CD14-positive monocyte (primary cell): Measurements from ENCODE around the gene EYS. TPM values are rescaled to one million over a fixed set of nuclear protein-coding genes. Genes with fewer than 3 reads are reported as not detected.
A peak's percentile ranks its signal among the peaks of the same experiment; 100 is the strongest.

Experiments used
- DNase-seq, 3 donors: peaks; one replicate each; pipeline ENCODE4 v3.0.0-alpha.2; 2011 to 2022
- H2AFZ ChIP-seq: 2 replicates; pipeline ENCODE4 v1.6.0; 2012; ENCODE audit warnings: mild to moderate bottlenecking, low read depth, low read length, inconsistent platforms; ENCODE audit not compliant: insufficient read depth, poor library complexity, severe bottlenecking
- H3K27ac ChIP-seq, 2 donors: 1 replicate in 1 of 2; 2 replicates in 1 of 2; pipeline ENCODE4 v1.5.1; 2012 to 2013; ENCODE audit warnings: low read length in 2 of 2, control low read depth in 1 of 2, inconsistent platforms in 1 of 2, low read depth in 1 of 2, mild to moderate bottlenecking in 1 of 2
- H3K27me3 ChIP-seq, 2 donors: one replicate each; pipeline versions ENCODE4 v1.6.0 to v1.6.1; 2011 to 2013; ENCODE audit warnings: low read length in 2 of 2; ENCODE audit not compliant: control insufficient read depth in 2 of 2, insufficient read depth in 2 of 2
- H3K36me3 ChIP-seq, 2 donors: replicated peaks in 1 of 2; 1 replicate in 1 of 2; 2 replicates in 1 of 2; pipeline versions ENCODE4 v1.5.1 to v1.6.1; 2012 to 2013; ENCODE audit warnings: low read length in 2 of 2, control low read depth in 1 of 2, inconsistent platforms in 1 of 2, mild to moderate bottlenecking in 1 of 2; ENCODE audit not compliant: insufficient read depth in 2 of 2, control insufficient read depth in 1 of 2
- H3K4me1 ChIP-seq, 2 donors: 1 replicate in 1 of 2; 2 replicates in 1 of 2; pipeline versions ENCODE4 v1.5.1 to v1.6.1; 2012 to 2013; ENCODE audit warnings: low read length in 2 of 2, control low read depth in 1 of 2, inconsistent platforms in 1 of 2, mild to moderate bottlenecking in 1 of 2, moderate library complexity in 1 of 2; ENCODE audit not compliant: insufficient read depth in 2 of 2, control insufficient read depth in 1 of 2
- H3K4me2 ChIP-seq: replicated peaks from 2 replicates; pipeline ENCODE3; 2012; ENCODE audit warnings: low read length, moderate library complexity, mild to moderate bottlenecking; ENCODE audit not compliant: poor library complexity, severe bottlenecking; ENCODE audit errors: extremely low read depth
- H3K4me3 ChIP-seq, 3 experiments: fragments of 200-600 bp in 1 of 3; sonication (generic) in 1 of 3; replicated peaks in 1 of 3; 1 replicate in 2 of 3; 2 replicates in 1 of 3; pipeline ENCODE4 v1.5.1; 2011 to 2013; ENCODE audit warnings: low read length in 3 of 3, mild to moderate bottlenecking in 3 of 3, control low read depth in 2 of 3, low read depth in 2 of 3, inconsistent platforms in 1 of 3, moderate library complexity in 1 of 3
- H3K79me2 ChIP-seq: 2 replicates; pipeline ENCODE4 v1.6.0; 2012; ENCODE audit warnings: mild to moderate bottlenecking, control low read depth, inconsistent platforms, low read length, moderate library complexity; ENCODE audit not compliant: insufficient read depth
- H3K9ac ChIP-seq: 2 replicates; pipeline ENCODE4 v1.6.0; 2017; ENCODE audit warnings: low read length, mild to moderate bottlenecking; ENCODE audit not compliant: insufficient read depth, poor library complexity, severe bottlenecking
- H3K9me3 ChIP-seq, 2 donors: replicated peaks in 1 of 2; 1 replicate in 1 of 2; 2 replicates in 1 of 2; pipeline versions ENCODE4 v1.5.1 to v1.6.1; 2012 to 2013; ENCODE audit warnings: low read length in 2 of 2, control low read depth in 1 of 2; ENCODE audit not compliant: control insufficient read depth in 1 of 2, insufficient read depth in 1 of 2
- H4K20me1 ChIP-seq: 2 replicates; pipeline ENCODE4 v1.6.0; 2012; ENCODE audit warnings: mild to moderate bottlenecking, low read length, control low read depth, moderate library complexity; ENCODE audit not compliant: insufficient read depth
- H3K27ac Mint-ChIP-seq, 7 donors: one replicate each; pipeline ENCODE4 v1.8.0; 2020; ENCODE audit warnings: mild to moderate bottlenecking in 7 of 7, mixed read lengths in 7 of 7, moderate library complexity in 6 of 7, inconsistent platforms in 2 of 7
- H3K27me3 Mint-ChIP-seq, 3 donors: one replicate each; pipeline ENCODE4 v1.8.0; 2021 to 2022; ENCODE audit warnings: low read depth in 3 of 3, mild to moderate bottlenecking in 3 of 3, mixed read lengths in 3 of 3, moderate library complexity in 3 of 3, inconsistent platforms in 1 of 3
- H3K36me3 Mint-ChIP-seq, 2 donors: one replicate each; pipeline ENCODE4 v1.8.0; 2020; ENCODE audit warnings: mixed read lengths in 2 of 2, inconsistent platforms in 1 of 2, mild to moderate bottlenecking in 1 of 2
- H3K4me1 Mint-ChIP-seq: one replicate; pipeline ENCODE4 v1.8.0; 2020; ENCODE audit warnings: mild to moderate bottlenecking, mixed read lengths
- H3K4me3 Mint-ChIP-seq, 2 donors: one replicate each; pipeline ENCODE4 v1.8.0; 2020; ENCODE audit warnings: mild to moderate bottlenecking in 2 of 2, mixed read lengths in 2 of 2, moderate library complexity in 1 of 2
- H3K9me3 Mint-ChIP-seq, 7 donors: one replicate each; pipeline ENCODE4 v1.8.0; 2020 to 2022; ENCODE audit warnings: mixed read lengths in 7 of 7, mild to moderate bottlenecking in 6 of 7, moderate library complexity in 6 of 7, inconsistent platforms in 2 of 7
- WGBS: methylation state at CpG from one replicate; pipeline ENCODE4 v1.1.5; 2013; ENCODE audit warnings: missing lambda C conversion rate; ENCODE audit not compliant: insufficient coverage; 5-methylcytosine and 5-hydroxymethylcytosine counted together
- intact Hi-C, 2 donors: fragments of 100-400 bp; cut with micrococcal nuclease; formaldehyde crosslinking; loops; one replicate each; pipeline versions ENCODE4 v1.15.0 to v1.15.1; 2023
- polyA plus RNA-seq, 3 donors: library from polyadenylated mRNA; depleted of rRNA in 1 of 3; unstranded in 2 of 3; stranded (reverse) in 1 of 3; fragments of 300-500 nt in 2 of 3; fragments of >200 nt in 1 of 3; fragmentation: Illumina TruSeq in 2 of 3; gene quantifications; 1 replicate in 2 of 3; 2 replicates in 1 of 3; pipeline ENCODE4 v1.2.3, GENCODE V29; 2012 to 2021
- TF ChIP-seq, protein P1 (sequence below): fragments of 200-600 bp; IDR thresholded peaks from one replicate; pipeline ENCODE4 v1.8.0; 2022; ENCODE audit warnings: antibody characterized with exemption, mild to moderate bottlenecking

Gene EYS
- polyA plus RNA-seq, 3 donors: 0.01 to 0.03 TPM; not detected in 1

DNA sequence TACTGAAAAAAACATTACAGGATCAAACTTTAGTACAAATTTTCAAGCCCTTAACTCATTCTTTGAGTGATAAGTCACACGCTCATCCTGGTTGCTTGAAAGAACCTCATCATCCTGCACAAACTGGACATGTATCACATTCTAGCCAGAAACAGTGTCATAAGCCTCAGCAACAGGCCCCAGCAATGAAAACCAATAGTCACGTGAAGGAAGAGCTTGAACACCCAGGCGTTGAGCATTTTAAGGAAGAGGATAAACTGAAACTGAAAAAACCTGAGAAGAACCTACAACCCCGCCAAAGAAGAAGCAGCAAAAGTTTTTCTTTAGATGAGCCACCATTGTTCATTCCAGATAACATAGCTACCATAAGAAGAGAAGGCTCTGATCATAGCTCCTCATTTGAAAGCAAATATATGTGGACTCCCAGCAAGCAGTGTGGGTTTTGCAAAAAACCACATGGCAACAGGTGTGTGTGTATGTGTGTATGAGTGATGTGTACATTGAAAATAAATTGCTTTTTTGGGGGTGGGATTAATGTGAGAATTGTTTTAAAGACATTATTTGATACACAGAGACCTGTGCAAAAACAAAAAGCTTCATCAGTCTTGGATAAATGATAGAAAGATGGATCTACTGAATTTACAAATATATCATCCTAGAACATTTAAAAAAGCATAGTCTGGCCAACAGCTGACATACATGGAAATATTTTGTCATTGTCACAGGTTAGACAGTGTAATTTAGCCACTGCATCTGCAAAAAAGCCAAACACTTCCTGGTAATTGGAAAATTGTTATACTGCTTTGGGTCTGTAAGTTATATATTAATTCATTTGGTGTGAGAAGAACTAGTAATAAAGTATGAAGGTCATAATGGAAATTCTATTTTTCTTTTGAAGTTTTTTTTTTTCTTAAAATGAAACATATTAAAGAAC lies 2021.3 kb downstream of the EYS start:
- Mint-ChIP-seq H3K4me3 (peak overlapping the region; percentile 48 to 77), H3K9me3 (peaks cover 0 to 3% (median 0%) of the 10 kb centered on the region in 7 donors), H3K36me3 (peaks cover 19 to 26% of the 10 kb centered on the region in 2 donors), H3K27me3 (no peaks in the 10 kb centered on the region), H3K4me1 (peaks cover 63% of the 10 kb centered on the region), H3K27ac (peak overlapping the region; percentile 80 to 88 (median 85))
- Histone ChIP-seq H3K4me3 (peak overlapping the region in 2 of 3 experiments; percentile 36 to 46), H3K27ac (peak overlapping the region in 1 of 2 donors; percentile 72), H3K36me3 (peaks cover 8 to 12% of the 10 kb centered on the region in 2 donors), H3K79me2 (peaks cover 64% of the 10 kb centered on the region), H3K4me2 (peak overlapping the region; percentile 52), H3K4me1 (peaks cover 38 to 61% of the 10 kb centered on the region in 2 donors), H3K27me3 (no peaks in the 10 kb centered on the region), H3K9ac (peak overlapping the region; percentile 33), H2AFZ (peak overlapping the region; percentile 9), H3K9me3 (no peaks in the 10 kb centered on the region), H4K20me1 (peaks cover 48% of the 10 kb centered on the region)
- TF ChIP-seq, protein P1, sequence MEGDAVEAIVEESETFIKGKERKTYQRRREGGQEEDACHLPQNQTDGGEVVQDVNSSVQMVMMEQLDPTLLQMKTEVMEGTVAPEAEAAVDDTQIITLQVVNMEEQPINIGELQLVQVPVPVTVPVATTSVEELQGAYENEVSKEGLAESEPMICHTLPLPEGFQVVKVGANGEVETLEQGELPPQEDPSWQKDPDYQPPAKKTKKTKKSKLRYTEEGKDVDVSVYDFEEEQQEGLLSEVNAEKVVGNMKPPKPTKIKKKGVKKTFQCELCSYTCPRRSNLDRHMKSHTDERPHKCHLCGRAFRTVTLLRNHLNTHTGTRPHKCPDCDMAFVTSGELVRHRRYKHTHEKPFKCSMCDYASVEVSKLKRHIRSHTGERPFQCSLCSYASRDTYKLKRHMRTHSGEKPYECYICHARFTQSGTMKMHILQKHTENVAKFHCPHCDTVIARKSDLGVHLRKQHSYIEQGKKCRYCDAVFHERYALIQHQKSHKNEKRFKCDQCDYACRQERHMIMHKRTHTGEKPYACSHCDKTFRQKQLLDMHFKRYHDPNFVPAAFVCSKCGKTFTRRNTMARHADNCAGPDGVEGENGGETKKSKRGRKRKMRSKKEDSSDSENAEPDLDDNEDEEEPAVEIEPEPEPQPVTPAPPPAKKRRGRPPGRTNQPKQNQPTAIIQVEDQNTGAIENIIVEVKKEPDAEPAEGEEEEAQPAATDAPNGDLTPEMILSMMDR: no peak
- intact Hi-C loops: loop anchor here in 1 of 2 donors (10.0 kb wide), 2 partner anchors 51 to 91 kb away; partner anchors contain the start of gene PHF3
- 25% methylated on average over 1 of the region's 4 CpGs for WGBS
- DNase-seq: peak; percentile 59 to 78 (median 64)

DNA sequence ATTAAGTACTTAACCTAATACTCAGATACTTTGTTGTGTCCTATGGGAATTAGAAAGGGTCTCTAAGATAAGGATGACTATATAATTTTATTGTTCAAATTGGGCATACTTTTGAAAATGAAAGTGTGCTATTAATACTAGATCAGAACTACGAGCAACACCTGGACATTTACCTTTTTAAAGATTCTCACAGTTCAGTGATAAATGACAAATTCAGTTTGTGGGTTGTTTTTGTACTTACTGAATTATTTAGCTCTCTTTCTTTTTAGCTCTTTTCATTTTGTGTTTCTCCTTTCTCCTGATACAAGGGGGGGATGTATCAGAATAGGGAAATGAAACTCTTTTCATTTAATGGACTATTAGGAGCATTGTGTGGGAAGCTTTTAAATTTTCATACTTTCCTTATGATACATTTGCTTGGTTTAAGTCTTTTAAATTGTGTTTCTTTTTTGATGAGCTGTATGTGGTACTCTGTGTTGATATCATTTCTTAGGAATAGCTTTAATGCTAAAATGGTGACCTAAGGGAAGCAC lies 2023.9 kb downstream of the EYS start:
- Histone ChIP-seq H3K9ac (no peak overlapping the region), H3K4me3 (no peak overlapping the region), H3K27ac (no peak overlapping the region), H3K4me1 (peaks cover 28 to 44% of the 10 kb centered on the region in 2 donors), H2AFZ (no peak overlapping the region), H3K9me3 (no peaks in the 10 kb centered on the region), H3K36me3 (peaks cover 8 to 12% of the 10 kb centered on the region in 2 donors), H3K79me2 (peaks cover 81% of the 10 kb centered on the region), H3K4me2 (peak overlapping the region; percentile 12), H4K20me1 (peaks cover 60% of the 10 kb centered on the region), H3K27me3 (no peaks in the 10 kb centered on the region)
- Mint-ChIP-seq H3K4me3 (peak overlapping the region in 1 of 2 donors; percentile 69), H3K4me1 (peaks cover 52% of the 10 kb centered on the region), H3K27me3 (no peaks in the 10 kb centered on the region), H3K9me3 (peaks cover 0 to 3% (median 0%) of the 10 kb centered on the region in 7 donors), H3K36me3 (peaks cover 27 to 34% of the 10 kb centered on the region in 2 donors), H3K27ac (peak overlapping the region in 5 of 7 donors; percentile 8 to 80 (median 30))
- intact Hi-C loops: loop anchor here in 1 of 2 donors (10.0 kb wide), 2 partner anchors 48 to 88 kb away; partner anchors contain the start of gene PHF3
- peak in 2 of 3 donors; percentile 23 to 33 for DNase-seq
- no CpG with 5 or more reads among the region's 1 CpG for WGBS
- TF ChIP-seq, protein P1: no peak
